H9 (cell line): Measurements from ENCODE around the gene OPHN1. TPM values are rescaled to one million over a fixed set of nuclear protein-coding genes. Genes with fewer than 3 reads are reported as not detected.

Experiments used
- DNase-seq: peaks from one replicate; pipeline ENCODE4 v3.0.0-alpha.2; 2017
- H2AFZ ChIP-seq: one replicate; pipeline ENCODE4 v1.6.1; 2013; ENCODE audit warnings: mild to moderate bottlenecking, low read length, control low read depth, moderate library complexity
- H2AK5ac ChIP-seq: 2 replicates; pipeline ENCODE4 v1.6.1; 2013; ENCODE audit warnings: low read length, control low read depth, mixed read lengths; ENCODE audit not compliant: insufficient read length
- H2BK120ac ChIP-seq: one replicate; pipeline ENCODE4 v1.6.1; 2013; ENCODE audit warnings: low read depth, mild to moderate bottlenecking, low read length, control low read depth, inconsistent platforms; ENCODE audit not compliant: poor library complexity, severe bottlenecking
- H2BK12ac ChIP-seq: 2 replicates; pipeline ENCODE4 v1.6.1; 2013; ENCODE audit warnings: low read length, control low read depth, mixed read lengths, low read depth; ENCODE audit not compliant: insufficient read length
- H2BK15ac ChIP-seq: 2 replicates; pipeline ENCODE4 v1.6.1; 2013; ENCODE audit warnings: low read depth, low read length, control low read depth
- H2BK20ac ChIP-seq: one replicate; pipeline ENCODE4 v1.6.1; 2013; ENCODE audit warnings: low read depth, mild to moderate bottlenecking, low read length, control low read depth, inconsistent platforms; ENCODE audit not compliant: poor library complexity, severe bottlenecking
- H2BK5ac ChIP-seq: 2 replicates; pipeline ENCODE4 v1.6.1; 2013; ENCODE audit warnings: low read length, control low read depth, mixed read lengths; ENCODE audit not compliant: insufficient read length
- H3K14ac ChIP-seq: 2 replicates; pipeline ENCODE4 v1.6.1; 2013; ENCODE audit warnings: low read length, control low read depth; ENCODE audit not compliant: insufficient read depth
- H3K18ac ChIP-seq: 2 replicates; pipeline ENCODE4 v1.6.1; 2013; ENCODE audit warnings: low read depth, mild to moderate bottlenecking, mixed read lengths, low read length, control low read depth; ENCODE audit not compliant: insufficient read length
- H3K23ac ChIP-seq: 2 replicates; pipeline ENCODE4 v1.6.1; 2013; ENCODE audit warnings: low read length, control low read depth, mixed read lengths, low read depth; ENCODE audit not compliant: insufficient read length
- H3K23me2 ChIP-seq: 2 replicates; pipeline ENCODE4 v1.6.1; 2013; ENCODE audit warnings: low read depth, mild to moderate bottlenecking, mixed read lengths, low read length, control low read depth; ENCODE audit not compliant: insufficient read length, poor library complexity, severe bottlenecking
- H3K27ac ChIP-seq: 2 replicates; pipeline ENCODE4 v1.5.1; 2013; ENCODE audit warnings: low read length, control low read depth, mixed read lengths, low read depth; ENCODE audit not compliant: insufficient read length
- H3K27me3 ChIP-seq: 2 replicates; pipeline ENCODE4 v1.6.1; 2013; ENCODE audit warnings: low read length, control low read depth, inconsistent platforms; ENCODE audit not compliant: insufficient read depth
- H3K4ac ChIP-seq: 2 replicates; pipeline ENCODE4 v1.6.1; 2013; ENCODE audit warnings: low read depth, mild to moderate bottlenecking, control low read depth, inconsistent platforms, low read length, moderate library complexity
- H3K4me1 ChIP-seq: 2 replicates; pipeline ENCODE4 v1.6.1; 2013; ENCODE audit warnings: low read length, control low read depth, inconsistent platforms; ENCODE audit not compliant: insufficient read depth
- H3K4me2 ChIP-seq: 2 replicates; pipeline ENCODE4 v1.6.1; 2013; ENCODE audit warnings: low read length, control low read depth, mixed read lengths; ENCODE audit not compliant: insufficient read length, insufficient read depth
- H3K56ac ChIP-seq: 2 replicates; pipeline ENCODE4 v1.6.1; 2013; ENCODE audit warnings: low read depth, mild to moderate bottlenecking, mixed read lengths, low read length, control low read depth; ENCODE audit not compliant: insufficient read length
- H3K79me1 ChIP-seq: 2 replicates; pipeline ENCODE4 v1.6.1; 2013; ENCODE audit warnings: low read depth, mild to moderate bottlenecking, moderate library complexity, low read length, control low read depth, inconsistent platforms; ENCODE audit not compliant: insufficient read depth, poor library complexity, severe bottlenecking
- H3K79me2 ChIP-seq: 2 replicates; pipeline ENCODE4 v1.6.1; 2013; ENCODE audit warnings: low read length, control low read depth, inconsistent platforms; ENCODE audit not compliant: insufficient read depth
- H3K9ac ChIP-seq: 2 replicates; pipeline ENCODE4 v1.6.1; 2013; ENCODE audit warnings: low read length, control low read depth, mixed read lengths; ENCODE audit not compliant: insufficient read length; ENCODE audit errors: extremely low read depth
- H3K9me3 ChIP-seq: one replicate; pipeline ENCODE4 v1.6.1; 2013; ENCODE audit warnings: low read depth, low read length, inconsistent platforms; ENCODE audit not compliant: control insufficient read depth
- H3T11ph ChIP-seq: one replicate; pipeline ENCODE4 v1.6.1; 2013; ENCODE audit warnings: mild to moderate bottlenecking, low read length, control low read depth, inconsistent platforms
- H4K20me1 ChIP-seq: one replicate; pipeline ENCODE4 v1.6.1; 2013; ENCODE audit not compliant: control insufficient read depth, insufficient read length, insufficient read depth
- H4K5ac ChIP-seq: 2 replicates; pipeline ENCODE4 v1.6.1; 2013; ENCODE audit warnings: low read depth, mild to moderate bottlenecking, mixed read lengths, low read length, control low read depth; ENCODE audit not compliant: insufficient read length
- H4K8ac ChIP-seq: replicated peaks from 2 replicates; pipeline ENCODE4 v1.6.1; 2013; ENCODE audit warnings: low read length, control low read depth, mixed read lengths, low read depth; ENCODE audit not compliant: insufficient read length
- H4K91ac ChIP-seq: 2 replicates; pipeline ENCODE4 v1.6.1; 2013; ENCODE audit warnings: low read depth, mild to moderate bottlenecking, moderate library complexity, mixed read lengths, low read length, control low read depth; ENCODE audit not compliant: insufficient read length
- H3K27ac Mint-ChIP-seq, 3 experiments: 2 replicates in 2 of 3; 3 replicates in 1 of 3; pipeline ENCODE4 v1.8.0; 2020 to 2021; ENCODE audit warnings: mixed read lengths in 3 of 3, mild to moderate bottlenecking in 1 of 3, moderate library complexity in 1 of 3
- H3K27me3 Mint-ChIP-seq: 2 replicates; pipeline ENCODE4 v1.8.0; 2021; ENCODE audit warnings: low read depth, mild to moderate bottlenecking, moderate library complexity, mixed read lengths
- H3K36me3 Mint-ChIP-seq, 3 experiments: 2 replicates in 2 of 3; 3 replicates in 1 of 3; pipeline ENCODE4 v1.8.0; 2020 to 2021; ENCODE audit warnings: low read depth in 3 of 3, mixed read lengths in 3 of 3; ENCODE audit not compliant: insufficient read depth in 1 of 3
- H3K4me1 Mint-ChIP-seq, 2 experiments: 2 replicates each; pipeline ENCODE4 v1.8.0; 2020; ENCODE audit warnings: mixed read lengths in 2 of 2
- H3K4me3 Mint-ChIP-seq, 2 experiments: 2 replicates in 1 of 2; 3 replicates in 1 of 2; pipeline ENCODE4 v1.8.0; 2020 to 2021; ENCODE audit warnings: mild to moderate bottlenecking in 2 of 2, mixed read lengths in 2 of 2, moderate library complexity in 1 of 2
- H3K9me3 Mint-ChIP-seq, 2 experiments: 2 replicates in 1 of 2; 3 replicates in 1 of 2; pipeline ENCODE4 v1.8.0; 2020; ENCODE audit warnings: mild to moderate bottlenecking in 2 of 2, mixed read lengths in 2 of 2, moderate library complexity in 1 of 2
- WGBS: extraction: QIAGEN DNeasy Blood & Tissue Kit; methylation state at CpG from one replicate; pipeline ENCODE4 v1.1.7; 2013; ENCODE audit warnings: missing lambda C conversion rate, low lambda C conversion rate, mixed read lengths; ENCODE audit not compliant: insufficient read length; ENCODE audit errors: extremely low coverage; 5-methylcytosine and 5-hydroxymethylcytosine counted together
- total RNA-seq: library from RNA; stranded (reverse); gene quantifications from 2 replicates; pipeline ENCODE4 v1.2.1, GENCODE V29; 2021
- TF ChIP-seq, protein P1 (sequence below): fragments of 200-600 bp; sonication (generic); conservative IDR thresholded peaks from 3 replicates; pipeline ENCODE4 v1.8.0; 2021; ENCODE audit warnings: antibody characterized with exemption, mild to moderate bottlenecking

Gene OPHN1
- total RNA-seq, 1 experiment from 2014 or later, result 1.5 TPM

DNA sequence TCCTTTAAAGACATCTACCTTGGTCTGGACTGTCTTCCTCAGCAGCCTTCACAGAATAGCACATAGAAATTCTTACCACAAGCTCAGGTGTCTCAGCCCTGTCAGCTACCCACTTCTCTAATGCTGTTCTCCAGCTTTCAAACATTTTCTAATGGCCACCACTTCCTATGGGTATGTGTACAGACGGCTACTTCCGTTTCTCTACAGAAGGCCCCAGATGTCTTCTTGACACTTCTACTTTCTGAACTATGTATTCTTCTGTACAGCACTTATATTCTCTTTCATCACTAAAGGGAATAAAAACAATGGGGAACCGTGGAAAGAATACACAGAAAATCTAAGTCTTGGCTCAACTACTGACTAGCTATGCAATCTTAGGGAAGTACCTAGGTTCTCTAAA, 13.3 kb downstream of the OPHN1 start:
- no peak overlapping the region for H4K91ac ChIP-seq
- WGBS, result no CpG with 5 or more reads among the region's 3 CpGs
- no peak overlapping the region for H3K14ac ChIP-seq
- no peak overlapping the region for H3K4me3 Mint-ChIP-seq
- H2BK120ac ChIP-seq, result no peak overlapping the region
- H3K27ac ChIP-seq, result no peak overlapping the region
- TF ChIP-seq, protein P1, sequence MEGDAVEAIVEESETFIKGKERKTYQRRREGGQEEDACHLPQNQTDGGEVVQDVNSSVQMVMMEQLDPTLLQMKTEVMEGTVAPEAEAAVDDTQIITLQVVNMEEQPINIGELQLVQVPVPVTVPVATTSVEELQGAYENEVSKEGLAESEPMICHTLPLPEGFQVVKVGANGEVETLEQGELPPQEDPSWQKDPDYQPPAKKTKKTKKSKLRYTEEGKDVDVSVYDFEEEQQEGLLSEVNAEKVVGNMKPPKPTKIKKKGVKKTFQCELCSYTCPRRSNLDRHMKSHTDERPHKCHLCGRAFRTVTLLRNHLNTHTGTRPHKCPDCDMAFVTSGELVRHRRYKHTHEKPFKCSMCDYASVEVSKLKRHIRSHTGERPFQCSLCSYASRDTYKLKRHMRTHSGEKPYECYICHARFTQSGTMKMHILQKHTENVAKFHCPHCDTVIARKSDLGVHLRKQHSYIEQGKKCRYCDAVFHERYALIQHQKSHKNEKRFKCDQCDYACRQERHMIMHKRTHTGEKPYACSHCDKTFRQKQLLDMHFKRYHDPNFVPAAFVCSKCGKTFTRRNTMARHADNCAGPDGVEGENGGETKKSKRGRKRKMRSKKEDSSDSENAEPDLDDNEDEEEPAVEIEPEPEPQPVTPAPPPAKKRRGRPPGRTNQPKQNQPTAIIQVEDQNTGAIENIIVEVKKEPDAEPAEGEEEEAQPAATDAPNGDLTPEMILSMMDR, result no peak
- no peak for DNase-seq
- no peaks in the 10 kb centered on the region for H3K27me3 ChIP-seq
- H3K36me3 Mint-ChIP-seq, result peaks cover 5 to 9% (median 7%) of the 10 kb centered on the region in 3 experiments; a peak in 6 of 7 replicates
- H3K9me3 Mint-ChIP-seq, result peaks cover 55 to 57% of the 10 kb centered on the region in 2 experiments
- no peak overlapping the region for H2BK20ac ChIP-seq
- H3K18ac ChIP-seq, result no peak overlapping the region
- H3K27ac Mint-ChIP-seq, result no peak overlapping the region
- no peak overlapping the region for H3K4me2 ChIP-seq
- no peaks in the 10 kb centered on the region for H3K4me1 ChIP-seq
- no peak overlapping the region for H3K56ac ChIP-seq
- no peak overlapping the region for H2BK5ac ChIP-seq
- H4K20me1 ChIP-seq, result no peaks in the 10 kb centered on the region
- no peak overlapping the region for H3T11ph ChIP-seq
- no peaks in the 10 kb centered on the region for H3K79me2 ChIP-seq
- H3K27me3 Mint-ChIP-seq, result no peaks in the 10 kb centered on the region; the same call in 1 of the 2 replicates
- no peaks in the 10 kb centered on the region for H3K79me1 ChIP-seq
- no peak overlapping the region for H2AFZ ChIP-seq
- no peaks in the 10 kb centered on the region for H3K23me2 ChIP-seq
- no peak overlapping the region for H4K5ac ChIP-seq
- H2BK12ac ChIP-seq, result no peak overlapping the region
- H3K23ac ChIP-seq, result no peak overlapping the region
- no peak overlapping the region for H3K4ac ChIP-seq
- H3K9ac ChIP-seq, result no peak overlapping the region
- peaks cover 7 to 9% of the 10 kb centered on the region in 2 experiments for H3K4me1 Mint-ChIP-seq
- no peak overlapping the region for H2AK5ac ChIP-seq
- H4K8ac ChIP-seq, result no peak overlapping the region
- H2BK15ac ChIP-seq, result no peak overlapping the region
- H3K9me3 ChIP-seq, result peaks cover 42% of the 10 kb centered on the region
